Transverse colon (tissue), 4 donors: ENCODE measurements around the gene PADI4. TPM values are rescaled to one million over a fixed set of nuclear protein-coding genes. Genes with fewer than 3 reads are reported as not detected.

ENCODE experiments used
- DNase-seq: peaks from one replicate; pipeline ENCODE4 v3.0.0-alpha.2; 2019
- H3K27ac ChIP-seq, 4 donors: fragments of 200-600 bp; sonication (generic); 2 replicates each; pipeline ENCODE4 v1.5.1; 2016 to 2018; ENCODE audit warnings: inconsistent platforms in 4 of 4
- H3K27me3 ChIP-seq: fragments of 200-600 bp; sonication (generic); 2 replicates; pipeline ENCODE4 v1.5.1; 2017; ENCODE audit warnings: inconsistent platforms
- H3K36me3 ChIP-seq, 4 donors: fragments of 200-600 bp; sonication (generic); 2 replicates each; pipeline ENCODE4 v1.5.1; 2017 to 2019; ENCODE audit warnings: inconsistent platforms in 4 of 4
- H3K4me1 ChIP-seq, 4 donors: fragments of 200-600 bp; sonication (generic); 2 replicates each; pipeline ENCODE4 v1.5.1; 2017 to 2020; ENCODE audit warnings: inconsistent platforms in 4 of 4
- H3K4me3 ChIP-seq, 4 donors: fragments of 200-600 bp; sonication (generic); 1 replicate in 1 of 4; 2 replicates in 3 of 4; pipeline versions ENCODE4 v1.5.1 to v1.6.1; 2017 to 2019; ENCODE audit warnings: inconsistent platforms in 4 of 4
- H3K9me3 ChIP-seq, 2 donors: fragments of 200-600 bp; sonication (generic); 2 replicates each; pipeline ENCODE4 v1.5.1; 2017 to 2019; ENCODE audit warnings: inconsistent platforms in 2 of 2
- EP300 ChIP-seq: sonication (generic); formaldehyde crosslinking; IDR thresholded peaks from one replicate; pipeline ENCODE4 v1.6.1; 2017; ENCODE audit warnings: antibody characterized with exemption, low read depth
- POLR2A ChIP-seq: fragments of 450-650 bp; IDR thresholded peaks from one replicate; pipeline ENCODE4 v1.6.1; 2016; ENCODE audit warnings: antibody characterized with exemption, mild to moderate bottlenecking, moderate library complexity
- POLR2AphosphoS5 ChIP-seq, 3 donors: sonication (generic); formaldehyde crosslinking; IDR thresholded peaks; one replicate each; pipeline ENCODE4 v1.6.1; 2016; ENCODE audit warnings: antibody characterized with exemption in 3 of 3
- WGBS, 2 donors: methylation state at CpG; one replicate each; pipeline ENCODE4 v1.1.5; 2018; ENCODE audit warnings: low coverage in 1 of 2; 5-methylcytosine and 5-hydroxymethylcytosine counted together
- in situ Hi-C, 4 donors: fragments of 200-750 bp; cut with MboI; loops; one replicate each; pipeline versions ENCODE4 v1.15.0 to v1.15.1; 2017; ENCODE audit warnings: low sequenced_read_pairs in 3 of 4, low pct_ligation_motif_present in 1 of 4, low pct_unique_long_range_greater_than_20kb in 1 of 4
- intact Hi-C: fragments of 100-400 bp; cut with DNase I; formaldehyde crosslinking; loops from one replicate; pipeline ENCODE4 v1.15.1; 2023; ENCODE audit warnings: low total_unique reads
- total RNA-seq, 4 donors: library from RNA; depleted of rRNA; stranded (reverse); fragments of >200 nt; gene quantifications; one replicate each; pipeline ENCODE4 v1.1.0, GENCODE V29; 2016
- TF ChIP-seq, protein P1 (sequence below), 5 experiments: fragments of 200-600 bp in 3 of 5; fragments of 450-650 bp in 2 of 5; sonication (generic) in 3 of 5; IDR thresholded peaks; 1 replicate in 2 of 5; 2 replicates in 3 of 5; pipeline ENCODE4 v1.5.1; 2016 to 2017; ENCODE audit warnings: antibody characterized with exemption in 5 of 5, inconsistent platforms in 3 of 5, mild to moderate bottlenecking in 2 of 5, moderate library complexity in 1 of 5

PADI4 gene
- total RNA-seq, 4 donors from 2014 or later = not detected

DNA sequence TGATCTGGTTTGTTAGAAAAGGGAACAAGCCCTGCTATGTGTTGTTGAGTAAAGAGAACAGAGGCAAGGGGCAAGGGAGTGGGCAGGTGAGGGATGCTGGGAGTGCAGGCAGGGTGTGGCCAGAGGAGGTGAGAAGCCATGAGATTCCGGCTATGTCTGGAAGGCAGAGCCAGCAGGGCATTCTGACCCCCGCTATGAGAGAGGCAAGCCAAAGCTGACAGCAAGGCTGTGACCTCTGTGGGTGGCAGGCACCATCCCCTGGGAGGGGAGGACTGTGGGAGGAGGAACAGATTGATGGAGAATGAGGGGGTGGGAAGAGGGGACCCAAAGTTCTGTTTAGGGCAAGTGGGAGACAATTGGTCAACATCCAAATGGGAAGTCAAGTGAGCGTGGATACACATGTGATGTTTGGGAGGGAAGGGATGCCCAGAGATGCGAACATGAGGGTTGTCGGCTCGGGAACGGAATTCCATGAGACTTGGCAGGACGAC is 44.5 kb downstream of the PADI4 start:
- Histone ChIP-seq H3K36me3 (no peaks in the 10 kb centered on the region), H3K27me3 (peaks cover 17% of the 10 kb centered on the region), H3K4me1 (no peaks in the 10 kb centered on the region), H3K27ac (no peak overlapping the region), H3K4me3 (no peak overlapping the region), H3K9me3 (no peaks in the 10 kb centered on the region)
- TF ChIP-seq EP300 (no peak), POLR2AphosphoS5 (IDR thresholded peaks at IDR 0.05) (no peak), POLR2A (no peak)
- TF ChIP-seq, protein P1, sequence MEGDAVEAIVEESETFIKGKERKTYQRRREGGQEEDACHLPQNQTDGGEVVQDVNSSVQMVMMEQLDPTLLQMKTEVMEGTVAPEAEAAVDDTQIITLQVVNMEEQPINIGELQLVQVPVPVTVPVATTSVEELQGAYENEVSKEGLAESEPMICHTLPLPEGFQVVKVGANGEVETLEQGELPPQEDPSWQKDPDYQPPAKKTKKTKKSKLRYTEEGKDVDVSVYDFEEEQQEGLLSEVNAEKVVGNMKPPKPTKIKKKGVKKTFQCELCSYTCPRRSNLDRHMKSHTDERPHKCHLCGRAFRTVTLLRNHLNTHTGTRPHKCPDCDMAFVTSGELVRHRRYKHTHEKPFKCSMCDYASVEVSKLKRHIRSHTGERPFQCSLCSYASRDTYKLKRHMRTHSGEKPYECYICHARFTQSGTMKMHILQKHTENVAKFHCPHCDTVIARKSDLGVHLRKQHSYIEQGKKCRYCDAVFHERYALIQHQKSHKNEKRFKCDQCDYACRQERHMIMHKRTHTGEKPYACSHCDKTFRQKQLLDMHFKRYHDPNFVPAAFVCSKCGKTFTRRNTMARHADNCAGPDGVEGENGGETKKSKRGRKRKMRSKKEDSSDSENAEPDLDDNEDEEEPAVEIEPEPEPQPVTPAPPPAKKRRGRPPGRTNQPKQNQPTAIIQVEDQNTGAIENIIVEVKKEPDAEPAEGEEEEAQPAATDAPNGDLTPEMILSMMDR (IDR thresholded peaks at IDR 0.05) = no peak
- whole genome bisulfite sequencing, 2 donors = 64 to 71% methylated on average over 6 to 8 of the region's 8 CpGs
- in situ Hi-C loops = no loop called here
- intact Hi-C loops = no loop called here
- no peak for DNase-seq

- DNase-seq = no peak
- Histone ChIP-seq H3K27me3 (peaks cover 15% of the 10 kb centered on the region), H3K27ac (no peak overlapping the region), H3K36me3 (no peaks in the 10 kb centered on the region), H3K9me3 (no peaks in the 10 kb centered on the region), H3K4me1 (no peaks in the 10 kb centered on the region), H3K4me3 (no peak overlapping the region)
- in situ Hi-C loops (no loop called here), intact Hi-C loops (no loop called here)
- 31% methylated on average over 6 of the region's 6 CpGs; no CpG with 5 or more reads in 1 of the 2 donors for WGBS, 2 donors
- TF ChIP-seq, protein P1 (IDR thresholded peaks at IDR 0.05) = no peak
- TF ChIP-seq EP300 = no peak
- no peak for TF ChIP-seq POLR2AphosphoS5 (IDR thresholded peaks at IDR 0.05)
- TF ChIP-seq POLR2A = no peak
Measured at GRCh38 chr1:17355898-17356297, 47.9 kb downstream of the PADI4 start.

DNA sequence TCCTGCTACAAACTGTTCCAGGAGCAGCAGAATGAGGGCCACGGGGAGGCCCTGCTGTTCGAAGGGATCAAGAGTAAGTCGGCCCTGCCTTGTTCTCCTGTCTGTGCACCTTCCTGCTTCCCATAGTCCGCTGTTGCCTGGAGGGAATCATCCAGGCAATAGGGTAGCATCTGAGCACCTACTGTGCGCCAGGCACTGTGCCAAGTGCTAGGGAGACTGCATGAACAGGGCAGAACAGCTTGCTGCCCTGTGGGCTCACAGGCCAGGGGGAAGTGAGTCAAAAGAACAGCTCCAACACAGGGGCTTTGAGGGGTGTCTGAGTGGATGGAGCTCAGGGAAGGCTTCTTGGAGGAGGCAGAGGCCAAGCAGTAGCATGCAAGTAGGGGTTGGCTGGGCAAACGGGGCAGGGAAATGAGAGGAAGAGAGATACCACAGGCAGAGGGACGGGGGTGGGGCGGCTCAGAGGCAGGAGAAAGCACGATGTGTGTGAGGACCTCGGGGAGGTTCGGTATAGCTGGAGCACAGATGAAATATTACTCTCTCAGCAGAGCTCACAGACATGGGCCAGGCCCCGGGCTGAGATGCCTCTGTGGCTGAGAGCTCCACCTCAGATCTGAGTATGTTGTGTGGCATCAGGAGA is 48.5 kb downstream of the PADI4 start:
- in situ Hi-C loops = no loop called here
- WGBS, 2 donors = 20 to 54% methylated on average over 1 to 12 of the region's 12 CpGs
- Histone ChIP-seq H3K27me3 (peaks cover 15% of the 10 kb centered on the region), H3K9me3 (no peaks in the 10 kb centered on the region), H3K36me3 (no peaks in the 10 kb centered on the region), H3K4me3 (no peak overlapping the region), H3K27ac (no peak overlapping the region), H3K4me1 (no peaks in the 10 kb centered on the region)
- no peak for DNase-seq
- intact Hi-C loops = no loop called here
- TF ChIP-seq, protein P1 (IDR thresholded peaks at IDR 0.05) = no peak
- TF ChIP-seq POLR2AphosphoS5 (IDR thresholded peaks at IDR 0.05) (no peak), POLR2A (no peak), EP300 (no peak)

- Histone ChIP-seq H3K9me3 (no peaks in the 10 kb centered on the region), H3K27me3 (peaks cover 8% of the 10 kb centered on the region), H3K4me3 (no peak overlapping the region), H3K4me1 (no peaks in the 10 kb centered on the region), H3K27ac (no peak overlapping the region), H3K36me3 (no peaks in the 10 kb centered on the region)
- in situ Hi-C loops = no loop called here
- intact Hi-C loops = no loop called here
- WGBS, 2 donors = 70 to 74% methylated on average over 3 to 4 of the region's 4 CpGs
- TF ChIP-seq EP300 (no peak), POLR2AphosphoS5 (IDR thresholded peaks at IDR 0.05) (no peak), POLR2A (no peak)
- TF ChIP-seq, protein P1 (IDR thresholded peaks at IDR 0.05) = no peak
- DNase-seq = no peak
Measured at GRCh38 chr1:17358557-17358956, 50.6 kb downstream of the PADI4 start.
